A549 (cell line): ENCODE measurements around the gene ARHGAP42. TPM values are rescaled to one million over a fixed set of nuclear protein-coding genes. Genes with fewer than 3 reads are reported as not detected.

Experiments used
- ATAC-seq, 2 experiments: fragments of 200-7000 bp in 1 of 2; fragments of >200 bp in 1 of 2; cut with Nextera tagmentation in 1 of 2; cut with Tn5 transposase in 1 of 2; 3 replicates each; pipeline versions ENCODE4 v1.8.0 to v1.9.1; 2018 to 2020; ENCODE audit warnings: mild to moderate bottlenecking in 1 of 2, moderate library complexity in 1 of 2
- CTCF ChIA-PET: fragments of 300-600 bp; sonication (Branson Sonifier 250); formaldehyde crosslinking; extraction: SDS; loops from one replicate; lab custom pipeline; 2021; ENCODE audit warnings: antibody characterized with exemption, inconsistent platforms; lab: Yijun Ruan, JAX
- POLR2A ChIA-PET: fragments of 350-600 bp; formaldehyde crosslinking; extraction: SDS; loops from one replicate; lab custom pipeline; 2021; ENCODE audit warnings: antibody characterized with exemption, inconsistent platforms; lab: Yijun Ruan, JAX
- DNase-seq, 2 experiments: peaks; one replicate each; pipeline versions ENCODE4 v3.0.0 to v3.0.0-alpha.2; 2011 to 2016; ENCODE audit warnings: low read depth in 1 of 2, low spot score in 1 of 2
- FAIRE-seq: peaks from 2 replicates; lab custom pipeline; 2011; peaks lifted over from hg19 to GRCh38; lab: Jason Lieb, UNC
- H3K27ac ChIP-seq, 2 experiments: fragments of >200 bp; sonication (Bioruptor Twin); formaldehyde crosslinking; 3 replicates each; pipeline ENCODE4 v1.5.1; 2016 to 2017
- H3K4me1 ChIP-seq: fragments of >200 bp; sonication (Bioruptor Twin); formaldehyde crosslinking; 3 replicates; pipeline ENCODE4 v1.6.1; 2016
- H3K4me2 ChIP-seq: fragments of >200 bp; sonication (Bioruptor Twin); formaldehyde crosslinking; 3 replicates; pipeline ENCODE4 v1.6.1; 2016
- H3K4me3 ChIP-seq: fragments of >200 bp; sonication (Bioruptor Twin); formaldehyde crosslinking; 3 replicates; pipeline ENCODE4 v1.5.1; 2016
- H3K9me3 ChIP-seq: fragments of >200 bp; sonication (Bioruptor Twin); formaldehyde crosslinking; 3 replicates; pipeline ENCODE4 v1.6.1; 2016
- ATOH8 ChIP-seq: fragments of 250-450 bp; sonication (Bioruptor Pico); IDR thresholded peaks from 2 replicates; pipeline ENCODE4 v1.5.0; 2020; ENCODE audit warnings: low read depth, mild to moderate bottlenecking, moderate library complexity
- CHD2 ChIP-seq: fragments of 150-350 bp; IDR thresholded peaks from 2 replicates; pipeline ENCODE4 v1.6.1; 2014; ENCODE audit warnings: low read length; ENCODE audit not compliant: partially characterized antibody
- E2F6 ChIP-seq: IDR thresholded peaks from 2 replicates; pipeline ENCODE4 v1.6.1; 2012; ENCODE audit warnings: low read depth, borderline replicate concordance
- ELK1 ChIP-seq: fragments of 150-350 bp; IDR thresholded peaks from 2 replicates; pipeline ENCODE4 v1.6.1; 2014; ENCODE audit warnings: low read depth, mild to moderate bottlenecking, low read length
- ESRRA ChIP-seq: fragments of 150-350 bp; IDR thresholded peaks from 2 replicates; pipeline ENCODE4 v1.6.1; 2014; ENCODE audit warnings: mild to moderate bottlenecking, low read length, borderline replicate concordance
- FOSL2 ChIP-seq, 2 experiments: fragments of 450-650 bp in 1 of 2; fragments of >200 bp in 1 of 2; sonication (Bioruptor Twin) in 1 of 2; formaldehyde crosslinking; IDR thresholded peaks; 2 replicates each; pipeline versions ENCODE4 v1.5.0 to v1.6.1; 2016 to 2020; ENCODE audit warnings: mild to moderate bottlenecking in 1 of 2, moderate library complexity in 1 of 2
- FOXS1 ChIP-seq: fragments of 250-450 bp; sonication (Bioruptor Pico); IDR thresholded peaks from 2 replicates; pipeline ENCODE4 v1.5.0; 2020; ENCODE audit warnings: mild to moderate bottlenecking, moderate library complexity
- GATA3 ChIP-seq: IDR thresholded peaks from 2 replicates; pipeline ENCODE4 v1.6.1; 2012; ENCODE audit warnings: borderline replicate concordance
- HES2 ChIP-seq: fragments of >200 bp; sonication (Bioruptor Twin); formaldehyde crosslinking; IDR thresholded peaks from 2 replicates; pipeline ENCODE4 v1.6.1; 2016
- HMGXB4 ChIP-seq: fragments of 250-450 bp; sonication (Bioruptor Pico); IDR thresholded peaks from 2 replicates; pipeline ENCODE4 v1.5.0; 2021; ENCODE audit warnings: mild to moderate bottlenecking, moderate library complexity, borderline replicate concordance
- HOXA7 ChIP-seq: fragments of 250-450 bp; sonication (Bioruptor Pico); IDR thresholded peaks from 2 replicates; pipeline ENCODE4 v1.5.0; 2020; ENCODE audit warnings: mild to moderate bottlenecking, moderate library complexity
- JUN ChIP-seq, 2 experiments: fragments of >200 bp; sonication (Bioruptor Twin); formaldehyde crosslinking; IDR thresholded peaks; 2 replicates in 1 of 2; 3 replicates in 1 of 2; pipeline ENCODE4 v1.6.1; 2016 to 2017
- KDM5A ChIP-seq: fragments of 200-600 bp; sonication (generic); IDR thresholded peaks from 2 replicates; pipeline ENCODE4 v1.6.1; 2016; ENCODE audit warnings: antibody characterized with exemption, mild to moderate bottlenecking
- MAX ChIP-seq: IDR thresholded peaks from 2 replicates; pipeline ENCODE4 v1.6.1; 2012
- PHF8 ChIP-seq: fragments of 200-600 bp; sonication (generic); IDR thresholded peaks from 2 replicates; pipeline ENCODE4 v1.6.1; 2016; ENCODE audit warnings: low read depth, mild to moderate bottlenecking, antibody characterized with exemption, moderate library complexity, borderline replicate concordance
- RAD21 ChIP-seq, 2 experiments: fragments of >200 bp in 1 of 2; sonication (Bioruptor Twin) in 1 of 2; formaldehyde crosslinking in 1 of 2; IDR thresholded peaks in 1 of 2; conservative IDR thresholded peaks in 1 of 2; 2 replicates in 1 of 2; 3 replicates in 1 of 2; pipeline ENCODE4 v1.6.1; 2012 to 2018; ENCODE audit warnings: inconsistent platforms in 1 of 2
- RARB ChIP-seq: fragments of 250-450 bp; sonication (Bioruptor Pico); IDR thresholded peaks from 2 replicates; pipeline ENCODE4 v1.8.0; 2021; ENCODE audit warnings: mild to moderate bottlenecking, moderate library complexity
- RNF2 ChIP-seq: fragments of 200-600 bp; sonication (generic); IDR thresholded peaks from 2 replicates; pipeline ENCODE4 v1.6.1; 2016; ENCODE audit warnings: low read depth, mild to moderate bottlenecking, antibody characterized with exemption, moderate library complexity, borderline replicate concordance
- SREBF2 ChIP-seq: fragments of 450-650 bp; IDR thresholded peaks from 2 replicates; pipeline ENCODE4 v1.6.1; 2014; ENCODE audit warnings: mild to moderate bottlenecking, moderate library complexity
- TP53 ChIP-seq: fragments of 250-450 bp; sonication (Bioruptor Pico); IDR thresholded peaks from 2 replicates; pipeline ENCODE4 v1.5.0; 2021; ENCODE audit warnings: mild to moderate bottlenecking, moderate library complexity
- USF2 ChIP-seq: fragments of 450-650 bp; IDR thresholded peaks from 2 replicates; pipeline ENCODE4 v1.6.1; 2014; ENCODE audit warnings: antibody characterized with exemption
- ZSCAN20 ChIP-seq: fragments of 250-450 bp; sonication (Bioruptor Pico); IDR thresholded peaks from 2 replicates; pipeline ENCODE4 v1.8.0; 2022; ENCODE audit warnings: mild to moderate bottlenecking, moderate library complexity
- WGBS: methylation state at CpG from one replicate; pipeline ENCODE4 v1.1.6; 2017; ENCODE audit errors: missing lambda C conversion rate; 5-methylcytosine and 5-hydroxymethylcytosine counted together
- polyA plus RNA-seq, 4 experiments: library from polyadenylated mRNA; depleted of rRNA in 3 of 4; stranded (reverse); fragments of >200 nt; fragmentation: RNase III in 1 of 4; extraction: RNeasy Plus Mini Kit Qiagen cat#74134 plus additional on column Dnase treatment in 1 of 4; gene quantifications; 2 replicates in 3 of 4; 3 replicates in 1 of 4; pipeline ENCODE4 v1.2.3, GENCODE V29; 2011 to 2017

Gene ARHGAP42
- polyA plus RNA-seq, 2 of the 4 experiments (the other 2 are of a cell fraction), result 5.1 to 17.0 TPM

GRCh38 chr11:100918551-100919500 is 231.7 kb downstream of the ARHGAP42 start:
- peak in 1 of 2 experiments; percentile 36 for DNase-seq
- FAIRE-seq, result no peak
- 40% methylated on average over 6 of the region's 6 CpGs for WGBS
- Histone ChIP-seq H3K4me1 (peaks cover 13% of the 10 kb centered on the region; the same call in 1 of the 3 replicates), H3K27ac (no peak overlapping the region), H3K9me3 (no peaks in the 10 kb centered on the region), H3K4me2 (0 out of 3 replicates have a peak overlapping the region, but pooled peaks have one; percentile 15)
- POLR2A ChIA-PET, result no interaction called here
- ATAC-seq, result peak in 1 of 2 experiments; percentile 46; a peak in 1 of 6 replicates
- no peak for TF ChIP-seq ZSCAN20 (CRISPR knock-in tag)
- no peak for TF ChIP-seq RNF2
- TF ChIP-seq GATA3, result no peak
- TF ChIP-seq ATOH8 (CRISPR knock-in tag), result no peak
- TF ChIP-seq PHF8, result no peak
- TF ChIP-seq RAD21 (conservative IDR thresholded peaks at IDR 0.05 in 1 of 2, IDR thresholded peaks at IDR 0.05 in 1 of 2), result no peak
- TF ChIP-seq, all 56 proteins: peak for 0
- H3K4me3 ChIP-seq, result no peak overlapping the region
- CTCF ChIA-PET, result interaction anchor here (0.9 to 1.8 kb wide), 3 partner anchors 11 to 342 kb away, joined by 3 to 6 read pairs (median 5); no protein-coding TSS in a partner anchor

- Histone ChIP-seq H3K27ac (no peak overlapping the region), H3K9me3 (no peaks in the 10 kb centered on the region), H3K4me3 (no peak overlapping the region), H3K4me2 (no peak overlapping the region), H3K4me1 (peaks cover 14% of the 10 kb centered on the region; the same call in 2 of the 3 replicates)
- DNase-seq, result no peak
- CTCF ChIA-PET, result no interaction called here
- POLR2A ChIA-PET, result no interaction called here
- no peak for FAIRE-seq
- ATAC-seq, result no peak
- no peak for TF ChIP-seq FOSL2 (IDR thresholded peaks at IDR 0.05)
- TF ChIP-seq FOSL2 (CRISPR knock-in tag; IDR thresholded peaks at IDR 0.05), result no peak
- TF ChIP-seq MAX, result no peak
- no peak for TF ChIP-seq SREBF2
- TF ChIP-seq ESRRA, result no peak
- TF ChIP-seq HES2, result no peak
- TF ChIP-seq RAD21 (conservative IDR thresholded peaks at IDR 0.05 in 1 of 2, IDR thresholded peaks at IDR 0.05 in 1 of 2), result no peak
- TF ChIP-seq FOXS1 (CRISPR knock-in tag), result no peak
- TF ChIP-seq HMGXB4, result no peak
- no peak for TF ChIP-seq KDM5A
- no peak for TF ChIP-seq TP53 (CRISPR knock-in tag)
- TF ChIP-seq E2F6, result no peak
- no peak for TF ChIP-seq USF2
- no peak for TF ChIP-seq CHD2
- no peak for TF ChIP-seq RARB (CRISPR knock-in tag)
- TF ChIP-seq HOXA7, result no peak
- TF ChIP-seq JUN (IDR thresholded peaks at IDR 0.05), result no peak
- TF ChIP-seq ELK1, result no peak
These were observed 233.5 kb downstream of the ARHGAP42 start for GRCh38 chr11:100920593-100920992.
